GM10266 (cell line): Measurements from ENCODE around the gene MBP.

Experiments
- DNase-seq: peaks from one replicate; pipeline ENCODE4 v3.0.0; 2012; ENCODE audit errors: extremely low spot score
- TF ChIP-seq, protein P1 (sequence below): IDR thresholded peaks from 2 replicates; pipeline ENCODE4 v1.5.1; 2012; ENCODE audit warnings: mild to moderate bottlenecking, low read depth; ENCODE audit not compliant: control insufficient read depth, insufficient read depth; ENCODE audit errors: missing control alignments

Gene MBP

DNA sequence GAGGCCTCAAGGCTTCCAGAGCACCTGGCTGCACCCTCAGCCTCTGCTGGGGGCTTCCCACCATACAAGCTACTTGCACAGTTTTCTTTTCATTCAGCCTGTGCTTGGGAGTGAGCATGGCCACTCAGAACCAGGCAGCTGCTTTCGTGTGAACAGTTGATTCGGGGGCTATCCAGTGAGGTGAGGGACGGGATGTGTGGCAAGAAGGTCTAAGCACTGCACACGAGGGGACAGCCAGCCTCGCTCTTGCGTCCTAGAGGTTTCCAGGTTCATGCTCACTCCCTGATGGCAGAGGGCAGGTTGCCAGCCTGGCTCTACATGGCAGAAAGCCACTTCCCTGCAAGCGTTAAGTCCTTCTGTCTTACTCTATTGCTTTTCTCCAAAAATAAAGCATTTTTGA lies 146.2 kb downstream of the MBP start:
- no peak for DNase-seq
- TF ChIP-seq, protein P1, sequence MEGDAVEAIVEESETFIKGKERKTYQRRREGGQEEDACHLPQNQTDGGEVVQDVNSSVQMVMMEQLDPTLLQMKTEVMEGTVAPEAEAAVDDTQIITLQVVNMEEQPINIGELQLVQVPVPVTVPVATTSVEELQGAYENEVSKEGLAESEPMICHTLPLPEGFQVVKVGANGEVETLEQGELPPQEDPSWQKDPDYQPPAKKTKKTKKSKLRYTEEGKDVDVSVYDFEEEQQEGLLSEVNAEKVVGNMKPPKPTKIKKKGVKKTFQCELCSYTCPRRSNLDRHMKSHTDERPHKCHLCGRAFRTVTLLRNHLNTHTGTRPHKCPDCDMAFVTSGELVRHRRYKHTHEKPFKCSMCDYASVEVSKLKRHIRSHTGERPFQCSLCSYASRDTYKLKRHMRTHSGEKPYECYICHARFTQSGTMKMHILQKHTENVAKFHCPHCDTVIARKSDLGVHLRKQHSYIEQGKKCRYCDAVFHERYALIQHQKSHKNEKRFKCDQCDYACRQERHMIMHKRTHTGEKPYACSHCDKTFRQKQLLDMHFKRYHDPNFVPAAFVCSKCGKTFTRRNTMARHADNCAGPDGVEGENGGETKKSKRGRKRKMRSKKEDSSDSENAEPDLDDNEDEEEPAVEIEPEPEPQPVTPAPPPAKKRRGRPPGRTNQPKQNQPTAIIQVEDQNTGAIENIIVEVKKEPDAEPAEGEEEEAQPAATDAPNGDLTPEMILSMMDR, result no peak

DNA sequence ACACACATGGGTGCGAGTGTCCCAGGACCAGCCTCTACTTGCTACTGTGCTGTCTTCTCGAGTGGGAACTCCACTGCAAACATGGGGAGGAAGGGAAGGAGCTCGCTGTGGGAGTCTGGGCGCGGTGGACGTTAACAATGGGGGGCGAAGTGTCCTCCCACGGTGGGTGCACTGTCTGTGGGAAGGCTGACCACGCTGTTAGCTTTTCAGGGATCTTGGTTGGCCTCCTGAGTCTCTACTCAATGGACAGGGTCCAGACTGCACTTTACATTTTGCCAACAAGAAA lies 146.7 kb downstream of the MBP start:
- TF ChIP-seq, protein P1, result no peak
- no peak for DNase-seq

DNA sequence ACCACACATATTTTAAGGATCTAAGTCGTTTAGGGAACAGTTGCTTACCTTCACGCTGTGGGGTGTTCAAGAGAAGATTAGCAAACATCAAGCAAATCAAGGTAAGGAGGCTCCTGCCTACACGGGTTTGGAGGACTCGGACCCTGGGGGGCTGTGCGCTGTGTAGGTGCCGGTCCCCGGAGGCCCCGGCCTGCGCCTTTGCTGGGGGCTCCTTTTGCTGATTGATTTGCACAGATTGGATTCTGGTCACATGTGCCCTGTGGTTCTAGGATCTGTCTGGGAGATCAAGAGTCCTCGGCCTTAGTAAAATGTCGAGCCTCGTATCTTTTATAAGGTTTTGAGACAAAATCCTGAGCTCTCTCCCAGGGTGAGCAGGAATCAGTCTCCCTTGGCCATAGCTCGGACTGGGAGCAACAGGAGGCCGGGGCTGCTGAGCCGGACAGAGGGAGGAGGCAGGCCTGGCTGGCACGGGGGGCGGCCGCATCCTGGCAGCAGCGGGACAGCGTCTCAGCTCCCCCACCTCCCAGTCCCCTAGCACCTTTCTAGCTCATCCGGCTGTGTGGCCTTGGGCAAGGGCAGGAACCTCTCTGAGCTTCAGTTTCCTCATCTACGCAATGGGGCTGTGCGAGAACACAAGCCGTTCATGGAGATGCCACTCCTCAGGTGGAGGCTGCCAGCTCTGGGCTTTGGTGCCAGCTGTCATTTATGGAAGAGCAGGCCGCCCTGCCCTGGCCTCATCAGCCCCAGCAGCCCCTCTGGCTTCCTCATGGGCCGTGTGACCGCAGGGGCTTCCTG lies 147.2 kb downstream of the MBP start:
- TF ChIP-seq, protein P1, result no peak
- no peak for DNase-seq

DNA sequence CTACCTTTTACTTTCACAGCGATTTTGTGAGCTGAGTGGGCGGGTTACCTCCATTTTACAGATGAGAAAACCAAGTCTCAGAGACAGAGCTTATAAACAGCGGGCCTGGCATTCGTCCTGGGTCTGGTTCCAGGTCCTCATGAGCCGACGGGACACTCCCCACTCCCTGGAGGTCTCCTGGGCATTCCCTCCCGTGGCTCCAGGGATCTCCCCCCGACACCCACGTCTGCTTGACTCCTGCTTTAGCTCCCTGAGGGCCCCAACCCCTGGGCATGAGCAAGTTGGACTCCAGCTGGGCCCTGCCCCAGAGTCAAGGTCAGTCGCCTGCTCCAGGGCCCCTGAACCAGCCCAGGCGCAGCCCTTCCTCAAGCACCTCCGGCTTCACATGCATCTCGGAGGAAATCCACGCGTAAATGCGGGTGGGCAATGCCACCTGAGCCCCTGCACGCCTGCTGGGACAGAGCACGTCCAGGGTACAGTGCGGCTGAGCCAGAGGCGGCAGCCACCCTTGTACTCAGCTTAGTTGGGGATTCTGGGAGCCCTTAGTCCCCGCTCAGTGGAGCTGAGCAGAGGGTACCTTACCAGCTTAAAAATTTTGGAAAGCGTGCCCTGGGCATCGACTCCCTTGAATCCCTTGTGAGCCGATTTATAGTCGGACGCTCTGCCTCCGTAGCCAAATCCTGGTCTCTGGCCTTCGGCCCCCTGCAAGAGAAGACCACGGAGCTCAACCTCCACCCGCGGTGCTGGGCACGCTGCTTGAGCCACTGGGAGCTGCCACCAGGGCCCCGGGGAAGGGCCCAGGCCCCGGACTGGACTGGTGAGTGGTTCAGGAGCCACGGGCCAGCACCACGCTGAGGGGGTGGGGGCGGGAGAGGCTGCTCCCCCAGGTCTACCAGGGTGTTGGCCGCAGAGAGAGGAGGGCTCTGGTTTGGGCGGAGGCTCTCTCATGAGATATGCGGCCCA lies 148.1 kb downstream of the MBP start:
- no peak for DNase-seq
- TF ChIP-seq, protein P1, result no peak

DNA sequence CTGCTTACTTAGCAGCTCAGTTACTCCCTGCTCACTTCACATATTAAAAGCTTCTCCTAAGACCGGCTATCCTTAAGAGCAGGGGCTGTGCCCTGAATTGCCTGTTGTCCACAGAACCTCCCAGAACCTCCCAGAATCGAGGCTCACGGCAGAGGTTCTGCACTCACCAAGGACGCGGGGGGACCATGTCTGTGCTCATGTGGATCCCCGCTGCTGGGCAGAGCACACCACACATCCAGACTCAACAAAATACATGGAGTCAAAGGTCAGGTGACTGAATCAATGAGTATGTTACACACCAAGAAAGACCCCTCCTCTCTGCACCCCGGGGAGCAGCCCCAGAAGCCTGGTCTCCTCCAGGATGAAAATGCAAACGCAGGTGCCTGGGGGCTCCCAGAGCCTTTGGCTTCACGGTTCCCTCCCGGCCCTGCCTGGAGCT lies 149.0 kb downstream of the MBP start:
- TF ChIP-seq, protein P1, result no peak

DNA sequence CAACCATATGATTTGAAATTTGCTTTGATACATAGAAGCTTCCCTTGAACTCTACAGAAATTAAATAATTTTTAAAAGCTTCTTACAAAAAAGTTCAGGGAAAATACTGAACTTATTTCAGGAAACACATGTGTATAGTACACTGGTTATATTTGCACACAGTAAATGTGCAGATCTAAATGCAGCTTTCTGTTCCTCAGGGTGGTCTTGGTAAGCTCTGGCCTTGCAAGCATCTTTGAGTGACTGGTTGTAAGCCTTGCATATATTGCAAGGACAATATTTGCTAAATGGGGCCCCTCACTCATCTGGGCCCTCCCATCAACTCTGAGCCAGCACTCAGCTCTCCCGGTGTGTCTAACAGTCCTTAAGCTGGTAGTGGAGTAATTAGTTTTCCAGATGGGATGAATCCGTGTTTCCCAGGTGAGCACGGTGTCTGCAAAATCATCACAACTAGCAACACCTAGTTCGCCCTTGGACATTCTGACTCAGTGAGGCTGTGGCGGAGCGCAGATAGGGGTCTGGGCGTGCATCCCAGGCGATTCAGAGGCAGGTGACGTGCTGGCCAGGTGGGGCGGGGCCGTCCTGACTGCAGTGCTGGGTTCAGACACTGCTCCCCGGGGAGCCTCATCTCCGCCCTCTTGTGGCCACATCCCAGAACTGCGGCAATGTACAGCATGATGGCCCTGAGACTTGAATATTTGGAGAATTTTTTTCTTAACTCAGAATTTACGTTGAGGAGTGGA lies 149.6 kb downstream of the MBP start:
- peak; percentile 90 for DNase-seq
- TF ChIP-seq, protein P1, result peak; percentile 93

More for the DNA sequence above, 149.0 kb downstream of the MBP start:
- DNase-seq, result no peak
